WERI-Rb-1 (cell line): Measurements from ENCODE around the gene SAXO1.

Source experiments
- DNase-seq: peaks from one replicate; pipeline ENCODE4 v3.0.0-alpha.2; 2020
- H3K27ac ChIP-seq: fragments of 250-450 bp; sonication (Bioruptor Pico); 2 replicates; pipeline ENCODE4 v1.5.1; 2020; ENCODE audit warnings: mild to moderate bottlenecking, moderate library complexity
- H3K27me3 ChIP-seq: fragments of 250-450 bp; sonication (Bioruptor Pico); 2 replicates; pipeline ENCODE4 v1.5.1; 2021; ENCODE audit warnings: mild to moderate bottlenecking, low read depth, moderate library complexity; ENCODE audit not compliant: insufficient read depth, severe bottlenecking
- H3K36me3 ChIP-seq: fragments of 250-450 bp; sonication (Bioruptor Pico); 2 replicates; pipeline ENCODE4 v1.5.1; 2020; ENCODE audit warnings: mild to moderate bottlenecking, moderate library complexity
- H3K4me3 ChIP-seq: 2 replicates; pipeline ENCODE4 v1.5.1; 2011; ENCODE audit warnings: low read depth, mild to moderate bottlenecking, control low read depth, low read length
- H3K9me3 ChIP-seq: fragments of 250-450 bp; sonication (Bioruptor Pico); 2 replicates; pipeline ENCODE4 v1.5.1; 2021; ENCODE audit warnings: mild to moderate bottlenecking, moderate library complexity; ENCODE audit not compliant: severe bottlenecking
- CTCF ChIP-seq: IDR thresholded peaks from 2 replicates; pipeline ENCODE4 v1.5.1; 2011; ENCODE audit warnings: low read depth, mild to moderate bottlenecking, control low read depth, inconsistent platforms, low read length

The SAXO1 gene

GRCh38 chr9:18981476-18982261, 51.3 kb downstream of the SAXO1 start:
- no peaks in the 10 kb centered on the region for H3K36me3 ChIP-seq
- no peak for DNase-seq
- no peak for TF ChIP-seq CTCF

GRCh38 chr9:18980189-18980588, 52.8 kb downstream of the SAXO1 start:
- DNase-seq, result no peak
- TF ChIP-seq CTCF, result no peak
- Histone ChIP-seq H3K4me3 (no peak overlapping the region), H3K27ac (no peak overlapping the region), H3K27me3 (no peaks in the 10 kb centered on the region), H3K36me3 (no peaks in the 10 kb centered on the region), H3K9me3 (no peaks in the 10 kb centered on the region)

More at GRCh38 chr9:18981476-18982261, 51.3 kb downstream of the SAXO1 start:
- no peak overlapping the region for H3K27ac ChIP-seq
- no peak overlapping the region for H3K4me3 ChIP-seq
- no peaks in the 10 kb centered on the region for H3K9me3 ChIP-seq
- H3K27me3 ChIP-seq, result no peaks in the 10 kb centered on the region

GRCh38 chr9:18979367-18979766, 53.6 kb downstream of the SAXO1 start:
- H3K9me3 ChIP-seq, result no peaks in the 10 kb centered on the region
- H3K27me3 ChIP-seq, result no peaks in the 10 kb centered on the region
- no peaks in the 10 kb centered on the region for H3K36me3 ChIP-seq
- no peak overlapping the region for H3K27ac ChIP-seq
- TF ChIP-seq CTCF, result no peak
- no peak for DNase-seq
- H3K4me3 ChIP-seq, result no peak overlapping the region

GRCh38 chr9:18978188-18978587, 54.8 kb downstream of the SAXO1 start:
- no peak overlapping the region for H3K27ac ChIP-seq
- no peaks in the 10 kb centered on the region for H3K27me3 ChIP-seq
- no peak for DNase-seq
- no peaks in the 10 kb centered on the region for H3K36me3 ChIP-seq
- no peak for TF ChIP-seq CTCF
- H3K4me3 ChIP-seq, result no peak overlapping the region
- no peaks in the 10 kb centered on the region for H3K9me3 ChIP-seq

- TF ChIP-seq CTCF, result no peak
- H3K4me3 ChIP-seq, result no peak overlapping the region
- no peaks in the 10 kb centered on the region for H3K36me3 ChIP-seq
- no peaks in the 10 kb centered on the region for H3K9me3 ChIP-seq
- DNase-seq, result no peak
- no peaks in the 10 kb centered on the region for H3K27me3 ChIP-seq
- no peak overlapping the region for H3K27ac ChIP-seq
These were observed 56.1 kb downstream of the SAXO1 start for GRCh38 chr9:18976709-18977531.
